OCI-LY3 (cell line): Measurements from ENCODE around the gene CMIP.

Source experiments
- EZH2phosphoT487 ChIP-seq: fragments of 200-600 bp; shearing (Covaris generic); IDR thresholded peaks from 2 replicates; pipeline ENCODE4 v1.6.1; 2018; ENCODE audit warnings: antibody characterized with exemption, mixed run types, low read depth
- TF ChIP-seq, protein P1 (sequence below): fragments of 200-600, 300-600 bp; sonication (generic); IDR thresholded peaks from 2 replicates; pipeline ENCODE4 v1.5.1; 2014; ENCODE audit warnings: antibody characterized with exemption, low read length, low read depth

DNA sequence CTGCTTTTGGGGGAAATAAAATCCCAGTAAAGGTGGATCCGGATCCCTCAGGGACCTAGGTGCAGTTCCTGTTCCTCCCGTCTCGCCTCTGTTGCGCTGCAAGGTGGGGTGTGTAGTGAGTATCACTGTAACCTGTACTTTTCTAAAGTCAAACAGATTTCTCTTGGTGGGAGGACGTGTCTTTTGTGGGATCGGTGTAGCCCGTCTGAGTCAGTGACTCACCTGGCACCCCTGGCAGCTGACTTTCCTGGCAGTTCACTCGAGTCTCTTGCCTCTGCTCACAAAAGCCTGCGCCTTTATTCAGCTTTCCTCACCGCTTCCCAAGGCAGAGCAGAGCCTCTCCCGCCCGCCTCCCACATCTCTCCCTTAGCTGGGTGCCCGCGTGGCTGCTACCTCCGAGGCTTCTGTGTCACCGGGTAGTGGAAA, 85.7 kb downstream of the CMIP start:
- TF ChIP-seq, protein P1, sequence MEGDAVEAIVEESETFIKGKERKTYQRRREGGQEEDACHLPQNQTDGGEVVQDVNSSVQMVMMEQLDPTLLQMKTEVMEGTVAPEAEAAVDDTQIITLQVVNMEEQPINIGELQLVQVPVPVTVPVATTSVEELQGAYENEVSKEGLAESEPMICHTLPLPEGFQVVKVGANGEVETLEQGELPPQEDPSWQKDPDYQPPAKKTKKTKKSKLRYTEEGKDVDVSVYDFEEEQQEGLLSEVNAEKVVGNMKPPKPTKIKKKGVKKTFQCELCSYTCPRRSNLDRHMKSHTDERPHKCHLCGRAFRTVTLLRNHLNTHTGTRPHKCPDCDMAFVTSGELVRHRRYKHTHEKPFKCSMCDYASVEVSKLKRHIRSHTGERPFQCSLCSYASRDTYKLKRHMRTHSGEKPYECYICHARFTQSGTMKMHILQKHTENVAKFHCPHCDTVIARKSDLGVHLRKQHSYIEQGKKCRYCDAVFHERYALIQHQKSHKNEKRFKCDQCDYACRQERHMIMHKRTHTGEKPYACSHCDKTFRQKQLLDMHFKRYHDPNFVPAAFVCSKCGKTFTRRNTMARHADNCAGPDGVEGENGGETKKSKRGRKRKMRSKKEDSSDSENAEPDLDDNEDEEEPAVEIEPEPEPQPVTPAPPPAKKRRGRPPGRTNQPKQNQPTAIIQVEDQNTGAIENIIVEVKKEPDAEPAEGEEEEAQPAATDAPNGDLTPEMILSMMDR, result no peak
- TF ChIP-seq EZH2phosphoT487, result no peak
